SKM-1 treated with dmso at 0.1 percent for 144 hours (cell line): ENCODE measurements around the gene ITGA5.

ENCODE experiments used
- DNase-seq: peaks from one replicate; lab custom pipeline; 2025; ENCODE audit not compliant: unreplicated experiment; lab: John Stamatoyannopoulos, UW

The ITGA5 gene

DNA sequence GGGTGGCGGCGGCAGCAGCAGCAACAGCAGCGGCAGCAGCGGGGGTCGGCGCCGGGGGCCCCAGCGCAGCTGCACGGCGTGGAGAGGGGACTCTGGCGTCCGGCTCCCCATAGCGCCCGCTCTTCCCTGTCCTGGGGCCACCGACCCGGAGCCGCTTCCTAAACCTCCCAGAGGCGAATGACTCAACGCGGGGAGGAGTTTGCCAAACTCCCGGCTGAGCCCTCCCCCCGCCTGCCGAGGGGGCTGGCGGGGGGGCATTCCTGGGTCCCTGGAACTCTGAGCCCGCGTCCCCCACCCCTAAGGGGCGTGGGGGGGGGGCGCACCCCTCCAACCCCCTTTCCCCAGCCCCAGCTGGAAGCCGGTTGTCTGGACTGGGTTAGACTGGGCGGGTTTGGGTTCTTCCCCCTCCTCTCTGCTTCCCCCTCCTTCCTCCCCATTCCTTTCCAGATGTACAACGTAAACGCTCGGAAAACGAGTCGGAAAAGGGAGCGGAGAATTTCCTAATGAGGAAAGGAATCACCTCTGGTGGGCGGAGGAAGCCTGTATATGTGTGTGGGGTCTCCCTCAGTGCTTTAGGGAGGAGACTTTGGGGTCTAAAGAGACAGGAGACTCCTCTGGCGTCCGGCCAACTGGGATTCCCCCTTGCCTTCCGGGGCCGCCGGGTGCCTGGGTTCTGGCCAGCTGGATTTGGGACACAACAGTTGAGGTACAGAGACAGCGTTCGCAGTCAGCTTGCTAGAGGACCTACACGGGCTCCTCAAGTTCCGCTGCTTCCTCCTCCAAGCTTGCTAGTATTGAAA is at the start of gene ITGA5:
Gene ITGA5, minus strand, starts transcription at position 179 of the 800 bp plus-strand sequence. Its CDS starts 68 bp downstream, at position 111.
- no peak for DNase-seq

DNA sequence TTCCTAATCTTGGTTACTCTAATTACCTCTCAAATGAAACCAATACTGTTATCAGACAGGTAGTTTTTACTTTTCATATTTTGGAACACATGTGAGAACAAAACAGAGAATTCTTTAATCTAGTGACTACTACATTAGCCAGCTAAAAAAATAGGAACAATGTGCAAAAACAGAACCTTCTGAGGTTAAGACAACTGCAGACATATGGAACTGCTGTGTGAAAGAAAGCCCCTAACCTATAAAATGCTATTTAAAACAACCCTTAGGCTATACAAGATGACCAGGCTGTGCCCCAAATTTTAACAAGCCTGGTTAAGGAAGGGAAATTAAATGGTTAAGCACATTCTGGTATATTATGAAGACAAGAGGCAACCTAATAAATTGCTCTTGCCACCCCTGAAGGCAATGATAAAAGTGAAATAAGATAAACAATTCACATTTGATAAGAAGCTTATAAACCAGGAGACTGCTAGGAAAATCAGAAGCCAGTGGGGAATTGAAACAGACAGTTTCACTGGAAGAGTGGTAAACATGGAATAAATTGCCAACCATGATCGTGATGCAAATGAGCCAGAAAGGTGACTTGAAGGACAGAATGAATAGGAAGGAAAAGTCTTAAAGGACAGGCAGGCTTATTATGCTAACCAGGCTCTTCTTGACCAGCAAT is 46.9 kb upstream of the ITGA5 start:
- DNase-seq = no peak

DNA sequence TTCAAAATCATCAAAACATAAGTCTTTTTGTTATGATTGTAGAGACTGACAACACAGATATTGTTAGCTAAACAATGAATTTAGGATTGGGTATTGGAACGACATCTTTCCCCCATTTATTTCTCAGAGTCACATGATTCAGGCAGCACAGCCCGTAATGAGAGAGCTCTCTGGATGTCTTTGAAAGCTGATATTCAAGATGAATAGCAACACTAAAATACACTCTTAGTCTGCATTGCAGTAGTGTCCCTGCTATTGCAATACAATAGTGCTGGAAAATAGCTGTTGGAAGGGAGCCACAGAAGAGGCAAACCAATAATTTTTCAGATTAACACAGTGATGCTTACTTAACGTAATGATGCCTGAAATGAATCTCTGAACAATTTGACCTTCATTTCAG is 44.4 kb upstream of the ITGA5 start:
- no peak for DNase-seq

DNA sequence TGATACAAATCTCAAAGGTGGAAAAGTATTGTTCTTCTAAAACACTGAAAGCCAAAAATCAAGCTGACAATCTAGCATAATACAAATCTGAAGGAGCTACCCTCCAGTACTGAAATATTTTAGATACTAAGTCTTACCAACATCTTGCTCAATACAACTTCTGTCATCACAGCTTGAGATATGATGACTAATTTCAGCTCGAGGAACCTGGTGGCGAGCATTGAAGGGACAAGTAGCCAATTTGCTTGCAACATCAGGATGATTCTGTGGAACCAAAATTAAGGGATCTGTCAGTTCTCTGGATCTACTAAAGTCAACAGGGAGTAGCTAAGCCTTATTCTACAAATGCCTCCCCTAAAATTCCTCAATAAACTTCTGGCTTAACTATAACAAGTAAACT is 44.0 kb upstream of the ITGA5 start:
- DNase-seq = peak; percentile 56

DNA sequence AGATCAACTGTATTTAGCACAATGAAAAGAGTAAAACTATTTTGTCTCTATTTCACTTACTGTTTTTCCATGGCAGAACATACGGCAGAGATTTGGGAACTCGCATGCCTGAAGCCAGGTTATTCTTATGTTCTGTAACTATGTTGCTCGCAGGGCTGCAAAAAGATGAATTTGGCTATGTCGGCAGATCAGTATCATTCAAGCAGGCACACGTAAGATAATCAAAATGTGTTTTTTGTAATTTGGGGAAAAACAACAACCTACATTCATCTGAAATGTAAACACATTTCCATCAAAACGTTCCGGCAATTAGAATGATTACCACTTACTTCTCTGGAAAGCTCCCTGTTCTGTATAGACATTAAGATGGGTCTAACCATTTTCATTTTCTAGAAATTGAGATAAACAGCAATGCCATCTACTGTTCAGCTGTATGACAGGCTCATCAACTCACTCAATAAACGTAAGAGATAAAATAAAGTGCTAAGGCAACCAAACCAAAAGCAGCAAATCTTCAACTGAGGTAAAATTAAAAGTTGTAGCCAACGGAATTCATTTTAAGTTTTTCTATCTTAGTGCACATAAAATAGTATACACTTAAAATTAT is 41.4 kb upstream of the ITGA5 start:
- no peak for DNase-seq

DNA sequence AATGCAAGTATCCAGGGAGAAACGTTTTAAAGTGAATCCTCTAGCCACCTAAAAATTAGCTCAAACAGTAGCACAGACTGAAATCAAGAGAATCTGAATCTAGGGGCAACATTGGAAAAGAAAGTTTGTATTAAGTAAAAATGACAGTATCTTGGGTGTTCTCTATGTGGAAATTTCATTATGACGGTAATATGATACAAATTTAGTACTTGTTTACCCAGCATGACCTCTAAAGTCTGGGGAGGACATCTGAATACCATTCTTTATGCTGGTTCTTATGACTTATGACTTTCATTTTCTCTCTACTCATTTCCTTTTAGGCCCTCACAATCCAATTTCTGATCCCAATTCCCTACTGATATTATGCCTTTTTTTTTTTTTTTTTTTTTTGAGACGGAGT is 40.3 kb upstream of the ITGA5 start:
- no peak for DNase-seq

GRCh38 chr12:54455760-54456469 is 36.8 kb upstream of the ITGA5 start:
- no peak for DNase-seq

DNA sequence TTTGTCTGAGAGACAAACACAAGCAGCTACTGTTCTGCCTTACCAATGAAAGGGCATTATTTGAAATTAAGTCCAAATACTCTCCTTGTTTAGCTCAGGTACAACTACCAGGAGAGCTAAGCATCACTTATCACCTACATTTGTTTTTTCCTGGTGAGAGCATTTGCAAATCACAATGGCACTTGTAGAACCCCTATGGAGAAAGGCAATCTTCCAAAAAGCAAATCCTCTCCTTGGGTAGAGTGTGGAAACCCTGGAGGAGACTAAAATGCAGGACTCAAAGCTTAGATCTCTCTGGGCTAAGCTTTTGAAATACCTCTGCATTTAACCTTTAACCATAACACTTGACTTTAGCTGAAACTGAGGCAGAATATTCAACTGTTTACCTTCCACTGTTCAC is 33.6 kb upstream of the ITGA5 start:
- no peak for DNase-seq

- DNase-seq = no peak
Measured at GRCh38 chr12:54448344-54448743, 29.3 kb upstream of the ITGA5 start.

GRCh38 chr12:54447917-54448316 is 28.9 kb upstream of the ITGA5 start:
- no peak for DNase-seq

DNA sequence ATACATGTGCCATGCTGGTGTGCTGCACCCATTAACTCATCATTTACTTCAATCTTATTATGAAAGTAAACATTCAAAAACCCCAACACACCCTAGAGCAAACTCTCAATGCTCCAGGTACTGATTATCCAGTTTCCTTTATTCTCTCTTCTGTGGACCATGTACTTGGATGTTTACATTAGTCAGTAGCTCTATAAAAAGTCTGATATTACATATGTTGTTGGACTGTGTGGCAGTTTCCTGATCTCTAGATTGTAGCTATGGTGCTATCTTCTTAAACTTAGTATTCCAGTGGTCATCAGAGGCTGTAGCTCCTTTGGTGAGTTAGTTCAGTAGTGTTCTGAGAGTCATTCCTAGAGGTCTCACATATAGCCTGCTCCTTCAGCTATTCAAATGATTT is 25.1 kb upstream of the ITGA5 start:
- DNase-seq = no peak

GRCh38 chr12:54443446-54443845 is 24.4 kb upstream of the ITGA5 start:
- no peak for DNase-seq

DNA sequence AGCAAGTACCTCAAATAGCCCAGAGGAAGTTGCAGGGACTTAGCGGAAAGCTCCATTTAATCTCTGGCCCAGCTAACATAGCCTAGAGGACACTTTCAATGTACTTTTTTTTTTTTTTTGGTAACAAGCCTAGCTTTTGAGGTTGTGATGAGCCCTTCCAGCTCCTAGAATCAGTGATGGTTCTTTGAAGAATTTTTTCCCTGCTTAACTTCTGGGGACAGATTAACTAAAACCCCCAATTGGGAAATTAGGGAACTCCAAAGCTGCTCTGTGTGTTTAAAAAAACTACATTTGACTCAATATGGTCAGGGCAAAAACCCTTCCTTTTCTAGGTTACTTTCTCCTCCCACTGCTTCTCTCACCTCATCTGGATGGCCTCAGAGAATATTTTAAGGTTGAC is 23.9 kb upstream of the ITGA5 start:
- DNase-seq = no peak

DNA sequence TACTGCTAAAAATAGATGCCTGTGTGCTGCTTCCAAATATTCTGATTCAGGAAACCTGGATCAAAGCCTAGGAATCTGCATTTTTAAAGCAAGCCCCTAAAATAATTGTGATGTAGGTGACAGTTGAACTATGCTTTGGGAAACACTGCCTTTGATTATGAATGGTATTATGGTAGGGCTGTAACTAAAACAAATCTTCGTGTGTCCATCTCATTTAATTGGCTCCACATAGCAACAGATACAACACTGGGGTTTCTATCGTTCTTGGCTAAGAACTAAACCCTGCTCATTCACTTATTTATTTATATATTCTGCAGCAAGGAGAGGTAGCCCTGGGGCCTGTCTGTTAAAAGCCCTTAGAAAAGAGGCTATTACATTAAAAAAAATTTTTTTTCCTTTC is 23.0 kb upstream of the ITGA5 start:
- DNase-seq = no peak

DNA sequence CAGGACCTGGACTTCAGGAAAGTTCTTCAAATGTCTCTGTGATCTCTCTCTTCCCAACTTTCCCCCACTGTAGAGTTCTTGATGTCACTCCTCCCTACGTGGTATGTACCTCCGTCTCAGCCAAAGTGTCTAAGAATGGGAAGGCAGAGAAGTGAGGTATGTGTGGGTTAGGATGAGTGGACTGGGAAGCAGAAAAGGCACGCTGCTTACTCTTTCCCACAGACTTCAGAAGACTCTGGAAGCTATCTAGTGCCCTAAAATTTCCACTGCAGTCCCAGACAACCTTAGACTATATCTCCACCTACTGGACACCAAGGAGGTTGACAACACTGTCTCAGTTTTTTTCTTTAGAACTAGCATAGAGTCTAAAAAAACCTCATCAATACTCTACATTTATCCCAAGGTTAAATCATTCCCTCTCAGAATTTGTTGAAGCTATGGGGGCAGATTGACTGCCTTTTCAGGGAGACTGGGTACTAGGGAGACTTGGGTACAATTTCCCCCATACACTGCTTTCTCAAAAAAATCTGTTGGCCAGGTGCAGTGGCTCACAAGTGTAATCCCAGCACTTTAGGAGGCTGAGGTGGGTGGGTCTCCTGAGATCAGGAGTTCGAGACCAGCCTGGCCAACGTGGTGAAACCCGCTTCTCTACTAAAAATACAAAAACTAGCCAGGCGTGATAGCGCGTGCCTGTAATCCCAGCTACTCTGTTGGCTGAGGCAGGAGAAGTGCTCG is 20.6 kb upstream of the ITGA5 start:
- peak; percentile 56 for DNase-seq

DNA sequence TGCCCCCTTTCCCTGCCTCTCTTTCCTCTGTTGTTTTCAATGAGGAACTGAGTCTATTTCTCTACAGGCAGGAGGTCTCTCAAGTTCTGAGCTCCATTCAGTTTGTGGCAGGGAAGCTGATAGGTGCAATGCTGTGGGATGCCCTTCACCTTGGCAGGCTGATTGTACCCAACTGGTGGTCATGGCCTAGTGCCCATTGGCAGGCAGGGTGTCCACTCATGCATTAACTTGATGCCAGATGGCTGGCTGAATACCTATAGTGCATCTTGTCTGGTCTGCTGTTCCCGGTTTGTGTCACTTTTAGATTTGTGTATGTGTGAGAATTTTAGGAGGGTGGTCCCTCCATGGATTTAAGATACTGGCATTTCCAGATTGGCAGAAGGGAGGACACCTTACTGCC is 20.0 kb upstream of the ITGA5 start:
- DNase-seq = no peak

DNA sequence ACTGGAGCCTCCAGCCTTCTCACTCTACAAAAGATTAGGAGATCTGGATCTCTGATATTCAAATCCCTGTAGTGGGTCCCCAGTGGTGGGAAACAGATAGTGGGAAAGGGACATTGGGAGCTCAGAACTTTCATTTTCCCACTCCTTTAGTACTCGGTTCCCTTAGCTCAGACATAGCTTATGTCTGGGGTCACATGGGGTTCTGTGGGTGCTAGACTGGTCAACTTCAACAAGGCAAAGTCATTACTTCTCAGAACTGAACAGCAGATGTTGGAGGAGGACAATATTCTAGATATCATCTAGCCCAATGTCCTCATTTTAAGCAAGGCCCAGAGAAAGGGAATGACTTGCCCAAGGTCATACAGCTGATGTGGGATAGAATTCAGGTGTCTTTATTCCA is 19.5 kb upstream of the ITGA5 start:
- DNase-seq = no peak

- no peak for DNase-seq
Measured at GRCh38 chr12:54437697-54438096, 18.6 kb upstream of the ITGA5 start.

DNA sequence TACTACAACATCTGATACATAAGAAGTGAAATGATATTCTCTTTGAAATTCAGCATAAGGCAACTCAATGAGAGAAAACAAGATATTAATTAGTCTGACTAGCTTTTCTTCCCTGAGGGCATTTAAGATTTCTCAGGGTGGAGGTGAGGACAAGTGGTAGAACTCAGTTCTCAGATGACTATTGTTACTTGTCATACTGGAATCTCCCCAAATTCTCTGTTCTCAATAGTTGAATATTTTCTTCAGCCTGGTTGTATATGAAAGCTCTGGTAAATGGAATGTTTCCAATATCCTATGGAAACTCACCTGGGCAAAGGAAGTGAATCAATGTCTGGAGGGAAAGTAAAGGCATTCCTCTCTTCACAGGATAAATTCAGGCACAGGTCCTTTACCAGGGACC is 18.2 kb upstream of the ITGA5 start:
- no peak for DNase-seq

DNA sequence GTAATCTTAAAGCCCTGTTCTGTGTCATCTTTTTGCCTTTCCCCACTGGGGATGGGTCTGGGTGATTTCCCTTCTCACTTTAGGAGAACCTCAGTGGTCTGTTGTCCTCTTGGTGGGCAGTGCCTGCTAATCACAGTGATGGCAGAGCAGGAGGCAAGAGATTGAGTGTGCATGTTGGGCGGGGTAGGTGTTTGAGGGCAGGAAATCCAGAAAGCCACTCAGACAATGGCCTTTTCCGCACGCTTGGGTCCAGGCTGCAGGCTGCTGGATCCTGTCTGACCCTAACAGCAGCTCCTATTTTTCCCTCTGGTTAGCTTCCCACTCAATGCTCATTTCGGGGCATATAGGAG is 13.7 kb upstream of the ITGA5 start:
- DNase-seq = no peak
